GM18907 (cell line): ENCODE measurements around the gene HS2ST1.
"Not testable (repeated sequence)": the region's sequence is repeated elsewhere in the genome, so short reads cannot be mapped to it uniquely, and the experiment has no call there.

Experiments used
- ATAC-seq: cut with Tn5 transposase; IDR thresholded peaks from one replicate; pipeline ENCODE4 v1.9.1; 2021; ENCODE audit warnings: mild to moderate bottlenecking, moderate library complexity; ENCODE audit not compliant: unreplicated experiment

The HS2ST1 gene

GRCh38 chr1:86965012-86965826, 50.8 kb downstream of the HS2ST1 start:
- no peak for ATAC-seq

- peak; percentile 73 for ATAC-seq
These were observed 51.4 kb downstream of the HS2ST1 start for GRCh38 chr1:86965827-86966182.

- no peak for ATAC-seq
These were observed 56.5 kb downstream of the HS2ST1 start for GRCh38 chr1:86970938-86971337.

GRCh38 chr1:86971778-86972177, 57.3 kb downstream of the HS2ST1 start:
- no peak for ATAC-seq

GRCh38 chr1:86972262-86972661, 57.8 kb downstream of the HS2ST1 start:
- no peak for ATAC-seq

GRCh38 chr1:86975993-86976550, 61.6 kb downstream of the HS2ST1 start:
- no peak for ATAC-seq

- ATAC-seq, result no peak
These were observed 62.2 kb downstream of the HS2ST1 start for GRCh38 chr1:86976664-86977063.

- ATAC-seq, result no peak
These were observed 67.2 kb downstream of the HS2ST1 start for GRCh38 chr1:86981482-86982213.

- ATAC-seq, result not testable (repeated sequence)
These were observed 69.2 kb downstream of the HS2ST1 start for GRCh38 chr1:86983677-86984076.

GRCh38 chr1:86987446-86987845, 73.0 kb downstream of the HS2ST1 start:
- ATAC-seq, result no peak

- no peak for ATAC-seq
These were observed 74.4 kb downstream of the HS2ST1 start for GRCh38 chr1:86988835-86989234.

GRCh38 chr1:86989690-86990089, 75.3 kb downstream of the HS2ST1 start:
- not testable (repeated sequence) for ATAC-seq

- ATAC-seq, result no peak
These were observed 76.4 kb downstream of the HS2ST1 start for GRCh38 chr1:86990826-86991225.

- no peak for ATAC-seq
These were observed 77.2 kb downstream of the HS2ST1 start for GRCh38 chr1:86991549-86992186.

GRCh38 chr1:86992861-86993260, 78.4 kb downstream of the HS2ST1 start:
- ATAC-seq, result no peak

GRCh38 chr1:86993269-86993985, 79.0 kb downstream of the HS2ST1 start:
- no peak for ATAC-seq

- ATAC-seq, result no peak
These were observed 79.6 kb downstream of the HS2ST1 start for GRCh38 chr1:86994061-86994460.

GRCh38 chr1:86997538-86997937, 83.1 kb downstream of the HS2ST1 start:
- no peak for ATAC-seq

GRCh38 chr1:86998280-86998679, 83.8 kb downstream of the HS2ST1 start:
- ATAC-seq, result no peak

GRCh38 chr1:86998727-86999126, 84.3 kb downstream of the HS2ST1 start:
- ATAC-seq, result no peak

GRCh38 chr1:87000460-87000859, 86.0 kb downstream of the HS2ST1 start:
- no peak for ATAC-seq
